ENCODE results near the gene ATF1. TPM values are rescaled to one million over a fixed set of nuclear protein-coding genes. Genes with fewer than 3 reads are reported as not detected.
"Not testable (repeated sequence)": the region's sequence is repeated elsewhere in the genome, so short reads cannot be mapped to it uniquely, and the experiment has no call there.

ATF1 gene
- total and polyA plus RNA-seq, 4 donors, result 7.7 to 54.1 (median 22.3) TPM

- peak; percentile 27 for TF ChIP-seq CTCF (IDR thresholded peaks at IDR 0.05; ENCODE audit: control extremely low read depth, extremely low read depth)
- Histone ChIP-seq H3K9me3 (ENCODE audit: control insufficient read depth in 4 of 4, insufficient read depth in 3 of 4, low read length in 3 of 4) (no peaks in the 10 kb centered on the region), H3K36me3 (ENCODE audit: control insufficient read depth in 4 of 4, insufficient read depth in 4 of 4, low read length in 4 of 4) (peaks cover 0 to 2% (median 0%) of the 10 kb centered on the region in 4 donors), H3K9ac (ENCODE audit: insufficient read depth in 1 of 2, low read length in 2 of 2) (peak overlapping the region in 1 of 2 donors; percentile 51), H3K4me1 (ENCODE audit: control insufficient read depth in 5 of 5, insufficient read depth in 5 of 5, low read length in 5 of 5) (peaks cover 0 to 8% (median 2%) of the 10 kb centered on the region in 5 donors), H3K27me3 (ENCODE audit: control insufficient read depth in 3 of 3, insufficient read depth in 3 of 3, low read length in 2 of 3) (no peaks in the 10 kb centered on the region), H3K27ac (ENCODE audit: low read depth in 1 of 2, low read length in 1 of 2) (no peak overlapping the region), H3K4me3 (no peak overlapping the region)
- 0% methylated on average over 2 of the region's 2 CpGs for WGBS, 2 donors
- ATAC-seq (ENCODE audit: insufficient read depth, low FRiP score) (no peak), DNase-seq (peak in 2 of 3 donors; percentile 89 to 94)
These were observed 61.5 kb downstream of the ATF1 start for GRCh38 chr12:50825372-50825838.

GRCh38 chr12:50828121-50828520 is 64.2 kb downstream of the ATF1 start:
- Histone ChIP-seq H3K27ac (ENCODE audit: low read depth in 1 of 2, low read length in 1 of 2) (no peak overlapping the region), H3K4me1 (ENCODE audit: control insufficient read depth in 5 of 5, insufficient read depth in 5 of 5, low read length in 5 of 5) (peaks cover 0 to 8% (median 2%) of the 10 kb centered on the region in 5 donors), H3K9me3 (ENCODE audit: control insufficient read depth in 4 of 4, insufficient read depth in 3 of 4, low read length in 3 of 4) (no peaks in the 10 kb centered on the region), H3K27me3 (ENCODE audit: control insufficient read depth in 3 of 3, insufficient read depth in 3 of 3, low read length in 2 of 3) (no peaks in the 10 kb centered on the region), H3K36me3 (ENCODE audit: control insufficient read depth in 4 of 4, insufficient read depth in 4 of 4, low read length in 4 of 4) (no peaks in the 10 kb centered on the region), H3K4me3 (no peak overlapping the region), H3K9ac (ENCODE audit: insufficient read depth in 1 of 2, low read length in 2 of 2) (no peak overlapping the region)
- 94 to 100% methylated on average over 1 of the region's 1 CpG for WGBS, 2 donors
- no peak for DNase-seq
- no peak for TF ChIP-seq CTCF (IDR thresholded peaks at IDR 0.05; ENCODE audit: control extremely low read depth, extremely low read depth)
- ATAC-seq (ENCODE audit: insufficient read depth, low FRiP score), result no peak

GRCh38 chr12:50828886-50829285 is 65.0 kb downstream of the ATF1 start:
- no peak overlapping the region for H3K27ac ChIP-seq (ENCODE audit: low read depth in 1 of 2, low read length in 1 of 2)
- H3K9ac ChIP-seq (ENCODE audit: insufficient read depth in 1 of 2, low read length in 2 of 2), result no peak overlapping the region
- H3K4me1 ChIP-seq (ENCODE audit: control insufficient read depth in 5 of 5, insufficient read depth in 5 of 5, low read length in 5 of 5), result peaks cover 0 to 8% (median 2%) of the 10 kb centered on the region in 5 donors
- no peak for DNase-seq
- TF ChIP-seq CTCF (IDR thresholded peaks at IDR 0.05; ENCODE audit: control extremely low read depth, extremely low read depth), result no peak
- H3K27me3 ChIP-seq (ENCODE audit: control insufficient read depth in 3 of 3, insufficient read depth in 3 of 3, low read length in 2 of 3), result no peaks in the 10 kb centered on the region
- ATAC-seq (ENCODE audit: insufficient read depth, low FRiP score), result no peak
- WGBS, 2 donors, result 86 to 91% methylated on average over 2 of the region's 2 CpGs
- H3K4me3 ChIP-seq, result no peak overlapping the region
- H3K9me3 ChIP-seq (ENCODE audit: control insufficient read depth in 4 of 4, insufficient read depth in 3 of 4, low read length in 3 of 4), result no peaks in the 10 kb centered on the region
- H3K36me3 ChIP-seq (ENCODE audit: control insufficient read depth in 4 of 4, insufficient read depth in 4 of 4, low read length in 4 of 4), result no peaks in the 10 kb centered on the region

- ATAC-seq (ENCODE audit: insufficient read depth, low FRiP score); H3K4me1 ChIP-seq (ENCODE audit: control insufficient read depth in 5 of 5, insufficient read depth in 5 of 5, low read length in 5 of 5); H3K27me3 ChIP-seq (ENCODE audit: control insufficient read depth in 3 of 3, insufficient read depth in 3 of 3, low read length in 2 of 3); H3K36me3 ChIP-seq (ENCODE audit: control insufficient read depth in 4 of 4, insufficient read depth in 4 of 4, low read length in 4 of 4); H3K27ac ChIP-seq (ENCODE audit: low read depth in 1 of 2, low read length in 1 of 2); H3K9ac ChIP-seq (ENCODE audit: insufficient read depth in 1 of 2, low read length in 2 of 2); H3K9me3 ChIP-seq (ENCODE audit: control insufficient read depth in 4 of 4, insufficient read depth in 3 of 4, low read length in 3 of 4); H3K4me3 ChIP-seq; DNase-seq: not testable (repeated sequence)
These were observed 69.9 kb downstream of the ATF1 start for GRCh38 chr12:50833801-50834200.
